NOMO-1 (cell line): ENCODE data around the gene L3MBTL1.
"Not testable (repeated sequence)": the region's sequence is repeated elsewhere in the genome, so short reads cannot be mapped to it uniquely, and the experiment has no call there.

Experiments
- DNase-seq, 2 experiments: peaks; one replicate each; lab custom pipeline; 2025; ENCODE audit not compliant: unreplicated experiment in 2 of 2; lab: John Stamatoyannopoulos, UW

The L3MBTL1 gene

DNA sequence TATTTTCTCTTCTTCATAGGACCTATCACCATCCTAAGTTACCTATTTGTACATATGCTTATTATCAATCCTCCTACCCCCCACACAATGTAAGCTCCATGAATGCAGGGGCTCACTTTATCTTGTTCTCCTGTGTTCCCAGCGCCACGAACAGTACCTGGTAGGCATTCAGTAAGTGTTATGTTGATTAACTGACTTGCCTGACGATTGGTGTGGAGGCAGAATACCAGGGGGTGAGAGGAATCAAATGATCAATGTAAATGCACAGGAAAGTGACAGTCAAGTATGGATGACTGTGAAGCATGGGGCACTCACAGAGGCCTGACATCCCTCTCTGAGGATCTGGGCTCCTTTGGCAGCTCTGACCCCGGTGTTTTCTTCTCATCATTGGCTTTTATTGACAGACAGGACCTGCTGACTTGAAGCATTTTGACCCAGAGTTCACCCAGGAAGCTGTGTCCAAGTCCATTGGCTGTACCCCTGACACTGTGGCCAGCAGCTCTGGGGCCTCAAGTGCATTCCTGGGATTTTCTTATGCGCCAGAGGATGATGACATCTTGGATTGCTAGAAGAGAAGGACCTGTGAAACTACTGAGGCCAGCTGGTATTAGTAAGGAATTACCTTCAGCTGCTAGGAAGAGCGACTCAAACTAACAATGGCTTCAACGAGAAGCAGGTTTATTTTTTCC, 77.1 kb downstream of the L3MBTL1 start:
- no peak for DNase-seq

DNA sequence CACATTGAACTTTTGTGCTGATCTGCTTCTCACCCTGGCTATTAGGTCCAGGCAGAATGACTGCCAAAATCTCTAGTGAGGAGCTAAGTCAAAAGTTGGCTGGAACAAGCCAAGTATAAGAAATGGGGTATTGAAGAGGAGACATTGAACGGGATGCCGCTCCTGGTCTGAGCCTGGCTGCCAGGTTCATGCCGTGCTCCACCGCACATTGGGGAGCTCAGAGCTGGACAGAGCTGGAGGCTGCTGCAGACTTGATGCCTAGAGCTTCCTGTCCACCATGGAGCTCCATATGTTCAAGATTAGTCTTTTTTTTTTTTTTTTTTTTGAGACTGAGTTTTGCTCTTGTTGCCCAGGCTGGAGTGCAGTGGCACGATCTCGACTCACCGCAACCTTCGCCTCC, 79.1 kb downstream of the L3MBTL1 start:
- DNase-seq: no peak

DNA sequence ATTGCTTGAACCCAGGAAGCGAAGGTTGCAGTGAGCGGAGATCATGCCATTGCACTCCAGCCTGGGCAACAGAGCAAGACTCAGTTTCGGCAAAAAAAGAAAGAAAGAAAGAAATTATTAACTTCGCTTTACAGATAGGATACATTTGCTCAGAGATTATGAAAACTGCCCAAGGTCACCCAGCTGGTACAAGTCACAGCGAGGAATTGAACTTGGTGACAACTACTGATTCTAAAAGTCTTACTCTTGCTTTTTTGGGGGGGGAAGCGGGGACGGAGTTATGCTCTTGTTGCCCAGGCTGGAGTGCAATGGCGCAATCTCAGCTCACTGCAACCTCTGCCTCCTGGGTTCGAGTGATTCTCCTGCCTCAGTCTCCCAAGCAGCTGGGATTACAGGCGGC, 81.0 kb downstream of the L3MBTL1 start:
- not testable (repeated sequence) for DNase-seq

DNA sequence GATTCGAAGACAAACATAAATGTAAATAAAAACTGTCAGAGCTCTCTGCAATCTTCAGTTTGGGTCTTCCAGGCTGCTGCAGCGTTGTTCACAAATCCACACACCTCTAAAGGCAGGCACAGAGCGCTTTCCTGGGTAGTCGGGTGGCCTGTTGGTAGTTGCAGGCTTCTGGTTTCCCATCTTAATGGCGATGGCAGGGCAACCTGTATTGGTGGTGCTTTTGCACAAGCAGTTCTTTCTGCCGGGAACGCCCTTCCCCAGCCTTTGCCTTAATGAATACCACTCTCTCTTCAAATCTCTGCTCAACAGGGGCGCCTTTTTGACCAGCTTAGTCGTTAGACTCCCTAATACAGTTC, 82.5 kb downstream of the L3MBTL1 start:
- peak in 1 of 2 experiments; percentile 36 for DNase-seq

DNA sequence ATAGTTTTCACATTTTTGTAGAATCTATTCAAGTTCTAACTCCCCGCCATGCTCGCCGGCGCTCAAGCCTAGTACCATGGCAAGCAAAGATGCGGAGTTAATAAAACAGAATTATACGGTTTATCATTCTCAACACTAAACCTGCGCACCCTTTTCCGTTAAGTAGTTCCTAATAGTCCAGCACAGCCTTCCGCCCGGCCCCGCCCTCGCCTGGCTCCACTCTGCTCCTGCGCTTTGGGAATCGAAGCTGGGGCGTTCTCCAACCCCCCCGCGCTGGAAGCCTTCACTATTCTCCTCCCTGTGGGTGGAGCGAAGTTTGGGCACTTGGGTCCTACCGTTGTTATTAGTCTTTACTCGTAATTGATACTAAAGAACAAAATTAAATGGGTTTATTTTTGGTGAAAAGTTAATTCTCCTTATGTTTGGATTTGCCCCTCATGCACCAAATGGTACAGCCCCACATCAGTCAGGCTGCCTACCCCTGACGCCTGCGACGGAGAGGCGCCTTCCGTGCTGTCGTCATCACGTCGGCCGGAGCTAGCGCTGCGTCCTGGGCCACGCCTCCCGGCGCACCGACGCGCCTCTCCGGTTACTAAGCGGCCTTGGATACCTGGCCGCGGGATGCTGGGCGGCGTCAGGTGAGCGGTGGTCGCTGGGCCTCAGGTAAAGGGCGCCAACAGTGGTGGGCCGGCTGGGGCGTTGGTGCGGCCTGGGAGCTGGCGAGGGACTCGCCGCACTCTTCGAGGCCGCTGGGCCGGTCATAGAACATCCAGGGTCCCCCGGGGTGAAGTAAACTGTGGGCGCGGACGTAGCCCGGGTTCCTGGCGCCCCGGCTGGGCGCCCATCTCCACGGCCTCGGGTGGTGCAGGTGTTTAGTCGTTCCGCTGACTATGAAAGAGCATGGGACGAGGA, 83.2 kb downstream of the L3MBTL1 start, which contains the start of gene IFT52:
Gene IFT52 (plus strand): TSS at position 546 of the 912 bp plus-strand sequence. CDS start 3,762 bp downstream, outside the sequence.
- peak; percentile 86 to 89 for DNase-seq
